Fibroblast of peridontal ligament (primary cell): ENCODE measurements around the gene PHF19.

Experiments
- DNase-seq: peaks from one replicate; pipeline ENCODE4 v3.0.0-alpha.2; 2010; ENCODE audit errors: extremely low read depth

The PHF19 gene

GRCh38 chr9:120891884-120892747 is 15.1 kb upstream of the PHF19 start:
- no peak for DNase-seq

DNA sequence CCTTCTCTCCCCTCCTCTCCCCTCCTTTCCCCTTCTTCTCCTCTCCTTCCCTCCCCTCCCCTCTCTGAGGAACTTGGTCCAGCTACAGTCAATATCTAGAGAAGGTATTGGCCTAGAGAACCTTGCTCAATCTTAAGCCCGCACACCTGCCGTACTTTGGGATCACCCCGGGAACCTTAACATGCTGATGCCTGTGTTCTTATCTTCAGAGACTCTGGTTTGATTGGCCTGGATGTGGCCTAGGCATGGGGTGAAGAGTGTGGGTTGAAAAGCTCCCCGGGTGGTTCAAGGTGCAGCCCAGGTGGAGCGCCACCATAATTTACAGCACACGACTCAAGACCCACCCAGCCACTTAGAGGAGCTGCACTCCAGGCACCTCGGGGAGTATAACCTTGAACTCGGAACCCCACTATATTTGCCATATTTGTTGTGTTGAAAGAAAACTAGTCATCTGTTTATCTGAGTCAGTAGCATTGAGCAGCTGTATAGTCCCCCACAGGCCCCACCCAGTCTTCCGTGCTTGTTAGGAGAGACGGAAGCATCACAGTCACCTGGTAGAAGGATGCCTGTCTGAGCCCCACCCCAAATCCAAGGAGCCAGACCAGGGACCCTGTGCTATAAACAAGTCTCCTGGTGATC is 14.4 kb upstream of the PHF19 start:
- DNase-seq = no peak

DNA sequence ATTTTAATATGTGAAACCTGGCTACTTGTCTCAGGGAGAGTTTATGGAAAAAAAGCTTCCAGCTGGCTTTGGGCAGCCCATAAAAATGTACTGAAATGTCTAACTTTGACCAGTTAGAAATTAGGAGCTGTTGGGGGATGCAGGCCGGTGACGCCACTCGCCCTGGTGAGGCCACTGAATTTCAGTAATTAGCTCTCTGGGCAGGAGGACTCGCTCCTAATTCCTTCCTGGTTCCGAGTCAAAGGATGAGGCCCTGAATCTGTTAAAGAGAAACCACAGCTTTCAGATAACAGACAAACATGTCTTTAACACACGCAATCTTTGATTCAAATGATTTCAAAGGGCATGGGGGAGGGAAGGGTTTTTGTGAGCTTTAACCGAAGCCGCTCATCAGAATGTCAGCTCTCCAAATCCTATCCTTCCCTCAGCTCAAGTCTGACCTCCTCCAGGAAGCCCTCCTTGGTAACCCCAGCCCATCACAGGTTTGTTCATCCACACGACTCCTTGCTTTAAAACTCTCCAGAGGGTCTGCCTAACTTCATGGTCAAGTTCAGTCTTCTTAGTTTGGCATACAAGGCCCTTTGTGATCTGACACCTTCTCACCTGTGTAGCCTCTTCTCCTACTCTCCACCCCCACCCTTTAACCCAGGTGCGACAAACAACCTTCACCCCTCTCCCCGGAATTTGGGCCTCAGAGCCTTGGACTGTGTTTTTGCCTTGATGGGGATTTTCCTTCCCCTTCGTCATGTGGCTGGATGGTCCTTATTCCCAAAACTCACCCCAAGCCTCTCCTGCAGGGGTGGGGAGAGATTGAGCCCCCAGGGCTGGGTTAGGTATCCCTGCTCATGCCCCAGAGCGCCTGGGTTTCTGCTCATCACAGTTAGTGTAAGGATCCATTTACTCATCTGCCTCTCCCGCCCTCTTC is 13.6 kb upstream of the PHF19 start:
- DNase-seq = no peak

GRCh38 chr9:120889606-120890271 is 12.8 kb upstream of the PHF19 start:
- no peak for DNase-seq

DNA sequence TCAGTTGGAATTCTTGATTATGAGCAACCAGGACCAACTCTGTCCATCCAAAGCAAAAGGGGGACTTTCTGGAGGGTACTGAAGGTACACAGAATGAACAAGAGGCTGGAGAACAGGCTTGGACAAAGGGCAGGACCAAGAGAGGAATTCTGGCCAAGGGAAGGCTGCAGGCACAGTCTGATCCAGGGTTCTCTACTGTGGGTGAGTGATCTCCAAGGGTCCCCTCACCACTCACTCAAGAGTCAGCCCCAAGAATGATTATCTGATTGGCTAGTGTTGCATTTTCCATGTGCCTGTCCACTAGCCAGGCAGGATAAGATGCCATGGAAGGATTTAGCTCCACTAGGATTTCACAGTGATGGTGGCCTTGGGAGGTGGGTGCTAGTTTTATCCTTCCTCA is 11.6 kb upstream of the PHF19 start:
- no peak for DNase-seq

GRCh38 chr9:120886490-120886967 is 9.5 kb upstream of the PHF19 start:
- DNase-seq = peak; percentile 63

GRCh38 chr9:120885958-120886357 is 9.0 kb upstream of the PHF19 start:
- DNase-seq = no peak

- no peak for DNase-seq
Observed at GRCh38 chr9:120885457-120885856, 8.5 kb upstream of the PHF19 start.

DNA sequence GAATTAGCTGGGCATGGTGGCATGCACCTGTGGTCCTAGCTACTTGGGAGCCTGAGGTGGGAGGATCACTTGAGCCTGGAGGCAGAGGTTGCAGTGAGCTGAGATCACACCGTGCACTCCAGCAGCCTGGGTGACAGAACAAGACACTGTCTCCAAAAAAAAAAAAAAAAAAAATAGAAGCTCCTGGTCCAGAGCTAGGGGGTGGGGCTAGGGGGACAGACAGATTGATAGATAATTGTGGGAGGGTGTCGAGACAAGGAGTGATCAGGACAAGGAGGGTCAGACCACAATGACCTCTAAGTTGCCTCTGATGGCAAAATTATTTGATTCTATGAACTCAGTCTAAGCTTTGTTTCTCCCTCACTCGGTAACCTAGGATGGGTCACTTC is 6.6 kb upstream of the PHF19 start:
- DNase-seq = no peak

- no peak for DNase-seq
Observed at GRCh38 chr9:120882935-120883607, 6.1 kb upstream of the PHF19 start.

GRCh38 chr9:120879446-120879845 is 2.5 kb upstream of the PHF19 start:
- no peak for DNase-seq

GRCh38 chr9:120878188-120879130 is 1.5 kb upstream of the PHF19 start:
- DNase-seq = no peak

DNA sequence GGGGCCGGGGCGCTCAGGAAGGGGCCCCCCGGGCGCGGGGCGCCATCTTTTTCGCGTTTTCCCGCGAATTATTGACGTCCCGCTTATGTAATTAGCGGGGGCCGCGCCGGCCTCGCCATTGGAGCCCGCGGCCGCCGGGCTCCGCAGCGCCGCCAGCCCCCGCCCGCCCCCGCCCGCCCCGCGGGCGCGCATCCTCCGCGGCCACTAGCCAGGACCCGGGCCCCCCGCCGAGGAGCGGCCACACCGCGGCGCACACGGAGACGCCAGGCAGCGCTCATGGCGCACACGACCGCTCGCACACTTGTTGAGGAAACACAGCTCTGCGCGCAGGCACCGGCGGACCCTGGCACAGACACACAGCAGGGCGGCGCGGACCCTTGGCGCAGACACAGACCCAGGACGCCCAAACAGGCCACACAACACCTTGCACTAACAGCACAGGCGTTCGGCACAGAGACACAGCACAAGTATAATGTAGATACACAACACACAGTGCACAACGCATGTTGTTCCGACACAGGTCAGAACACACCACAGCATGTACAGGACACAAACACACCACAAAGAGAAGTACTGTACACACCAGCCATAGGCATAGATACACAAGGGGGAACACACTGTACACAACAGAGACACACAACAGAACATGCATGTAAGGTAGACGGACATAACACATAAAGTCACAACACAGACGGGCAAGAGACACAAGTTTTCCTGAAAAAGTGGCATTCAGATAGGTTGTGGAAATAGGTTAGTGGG is 467 bp upstream of the PHF19 start:
- DNase-seq = no peak

DNA sequence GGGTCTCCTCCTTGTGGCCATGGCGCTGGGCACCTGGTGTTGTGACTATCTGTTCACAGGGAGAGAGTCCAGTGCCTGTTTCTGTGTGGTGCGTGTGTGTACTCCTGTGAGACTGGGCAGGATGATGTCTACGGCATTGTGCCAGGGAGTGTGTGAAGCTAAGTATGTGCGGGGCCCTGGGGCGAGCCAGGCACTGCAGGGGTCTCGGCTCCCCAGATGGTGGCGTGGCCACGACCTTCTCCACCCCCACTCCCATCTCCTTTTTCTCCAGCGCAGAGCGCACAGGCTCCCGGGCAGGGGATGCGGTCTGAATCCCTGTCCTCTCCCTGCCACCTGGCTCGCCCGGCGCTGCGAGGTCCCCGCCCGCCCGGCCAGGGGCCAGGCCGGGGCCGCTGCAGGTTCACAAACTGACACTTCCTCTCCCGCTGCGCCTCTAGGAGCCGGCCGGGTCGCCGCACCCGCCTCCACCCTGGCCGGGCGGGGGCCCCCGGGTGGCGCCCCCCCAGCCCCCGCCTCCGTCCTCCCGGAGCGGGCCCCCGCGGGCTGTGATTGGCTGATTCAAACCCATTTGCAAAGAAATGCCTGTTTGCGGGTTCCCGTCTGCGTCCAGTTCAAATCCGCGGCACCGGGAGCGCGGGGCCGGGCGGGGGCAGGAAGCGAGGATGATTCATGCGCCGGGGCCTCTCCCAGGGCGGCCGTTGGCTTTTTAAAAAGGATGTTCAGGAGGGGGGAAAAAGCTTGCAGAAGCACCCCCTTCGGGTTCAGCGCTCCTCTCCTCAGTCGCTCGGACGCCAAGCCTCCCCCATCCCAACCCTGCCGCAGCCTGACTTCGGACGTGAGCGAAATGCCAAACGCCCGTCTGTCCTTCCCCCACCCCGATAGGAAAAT is 790 bp downstream of the PHF19 start:
- peak; percentile 68 for DNase-seq

- no peak for DNase-seq
Observed at GRCh38 chr9:120875643-120875953, 1.4 kb downstream of the PHF19 start.

GRCh38 chr9:120875195-120875565 is 1.8 kb downstream of the PHF19 start:
- no peak for DNase-seq

DNA sequence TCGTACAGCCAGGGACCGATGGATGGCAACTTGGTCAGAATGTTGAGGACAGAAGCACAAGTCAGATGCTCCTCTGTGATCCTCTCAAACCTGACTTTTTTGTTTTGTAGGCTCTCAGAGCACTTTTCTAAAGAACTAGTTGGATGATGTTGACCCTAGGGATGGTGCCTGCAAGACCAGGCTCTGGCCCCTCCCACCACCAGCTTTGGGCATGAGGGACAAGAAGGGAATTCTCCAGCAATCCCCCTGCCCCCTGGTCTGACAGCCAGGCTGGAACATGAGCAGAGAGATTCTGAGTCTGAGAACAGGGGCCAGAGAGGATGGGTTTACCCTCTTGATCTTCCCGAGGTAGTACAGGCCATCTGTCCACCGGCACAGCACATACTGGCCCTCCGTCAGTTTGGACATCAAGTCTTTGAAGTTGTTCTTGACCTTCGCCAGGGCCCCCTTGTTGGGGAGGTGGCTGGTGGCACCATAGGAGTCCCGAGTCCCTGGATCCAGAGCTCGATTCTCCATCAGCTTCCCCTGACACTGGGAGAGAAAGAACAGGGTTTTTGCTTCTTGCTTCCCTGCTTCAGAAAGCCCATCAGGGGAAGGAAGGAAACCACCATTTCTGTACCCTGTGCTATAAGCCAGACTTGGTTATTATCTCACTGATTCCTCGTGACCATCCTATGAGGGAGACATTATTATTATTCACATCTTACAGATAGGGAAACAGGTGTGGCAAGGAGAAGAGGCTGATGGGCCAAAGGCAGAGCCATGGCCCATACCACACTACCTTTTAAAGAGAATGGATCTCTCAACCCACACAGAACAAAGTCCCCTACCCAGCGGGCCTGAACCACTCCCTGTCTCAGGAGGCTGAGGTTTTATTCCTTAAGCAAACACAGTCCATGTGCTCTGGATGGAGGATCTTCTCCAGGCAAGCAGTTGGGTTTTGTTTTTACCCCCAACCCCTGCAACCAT is 2.5 kb downstream of the PHF19 start:
- DNase-seq = no peak
